ENCODE data around the gene TMEM271.

Gene TMEM271, protein sequence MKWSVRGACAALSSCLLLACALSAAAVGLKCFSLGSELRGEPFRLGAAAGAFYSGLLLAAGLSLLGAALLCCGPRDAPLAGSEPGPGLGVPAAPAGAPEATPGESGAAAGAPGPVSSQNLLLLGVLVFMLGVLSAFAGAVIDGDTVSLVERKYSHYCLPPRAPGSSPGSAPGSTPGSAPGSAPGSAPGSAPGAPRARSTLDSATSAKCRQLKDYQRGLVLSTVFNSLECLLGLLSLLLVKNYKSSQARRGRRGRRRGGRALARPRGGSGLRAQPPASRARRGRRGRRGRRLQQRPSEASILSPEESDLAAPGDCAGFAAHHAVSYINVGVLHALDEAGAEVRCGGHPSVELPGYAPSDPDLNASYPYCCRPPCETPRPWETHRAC

DNA sequence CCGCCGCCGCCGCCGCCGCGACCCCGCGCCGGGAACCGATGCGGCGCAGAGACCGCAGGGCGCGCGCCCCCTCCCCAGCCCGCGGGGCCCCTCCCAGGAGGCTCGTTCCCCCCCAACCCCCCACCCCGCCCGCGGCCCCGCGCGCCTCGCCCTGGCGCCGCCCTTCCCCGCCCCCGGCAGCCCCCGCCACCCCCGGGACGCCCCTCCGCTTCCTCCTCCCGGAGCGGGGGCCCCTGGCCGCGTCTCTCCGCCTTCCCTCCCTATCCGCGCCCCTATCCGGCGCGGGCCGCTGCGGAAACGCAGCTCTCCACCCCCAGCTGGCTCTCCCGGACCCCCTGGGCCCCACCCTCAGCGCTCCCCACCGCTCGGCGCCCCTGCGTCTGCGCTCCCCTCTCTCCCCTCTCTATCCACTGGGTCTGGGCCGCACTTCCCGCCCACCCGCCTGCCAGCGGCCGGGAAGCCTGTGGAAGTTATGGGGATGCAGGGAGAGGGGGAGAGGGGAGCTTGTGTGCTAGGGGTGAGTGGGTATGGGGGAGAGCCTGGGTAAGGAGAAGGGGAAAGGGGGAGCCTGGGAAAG, at the start of gene TMEM271:
Gene TMEM271 (minus strand): TSS at position 51 of the 577 bp plus-strand sequence. CDS start 233 bp downstream, outside the sequence.
- Histone ChIP-seq H3K4me1 (ENCODE audit: control insufficient read depth in 1 of 2, insufficient read depth in 2 of 2, low read length in 2 of 2) (no peaks in the 10 kb centered on the region), H3K36me3 (ENCODE audit: control insufficient read depth in 1 of 2, insufficient read depth in 2 of 2, low read length in 2 of 2) (no peaks in the 10 kb centered on the region), H3K27ac (ENCODE audit: low read depth, low read length) (no peak within 1 kb of the TSS), H3K9me3 (ENCODE audit: control insufficient read depth in 1 of 2, low read length in 2 of 2) (no peaks in the 10 kb centered on the region), H3K9ac (ENCODE audit: low read depth in 1 of 2, low read length in 2 of 2) (no peak within 1 kb of the TSS), H3K4me3 (ENCODE audit: low read depth in 1 of 2, low read length in 2 of 2) (no peak within 1 kb of the TSS), H3K27me3 (ENCODE audit: control insufficient read depth in 1 of 2, insufficient read depth in 2 of 2, low read length in 2 of 2) (peaks cover 37 to 55% of the 10 kb centered on the region in 2 donors)

DNA sequence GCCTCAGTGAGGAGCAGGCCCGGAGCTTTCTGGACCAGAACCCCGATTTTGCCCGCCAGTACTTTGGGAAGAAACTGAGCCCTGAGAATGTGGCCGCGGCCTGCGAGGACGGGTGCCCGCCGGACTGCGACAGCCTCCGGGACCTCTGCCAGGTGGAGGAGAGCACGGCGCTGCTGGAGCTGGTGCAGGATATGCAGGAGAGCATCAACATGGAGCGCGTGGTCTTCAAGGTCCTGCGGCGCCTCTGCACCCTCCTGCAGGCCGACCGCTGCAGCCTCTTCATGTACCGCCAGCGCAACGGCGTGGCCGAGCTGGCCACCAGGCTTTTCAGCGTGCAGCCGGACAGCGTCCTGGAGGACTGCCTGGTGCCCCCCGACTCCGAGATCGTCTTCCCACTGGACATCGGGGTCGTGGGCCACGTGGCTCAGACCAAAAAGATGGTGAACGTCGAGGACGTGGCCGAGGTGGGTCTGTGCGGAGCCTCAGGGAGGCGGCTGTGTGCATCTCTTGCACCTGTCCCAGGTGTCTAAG, 49.6 kb upstream of the TMEM271 start:
- no peaks in the 10 kb centered on the region for H3K27me3 ChIP-seq (ENCODE audit: control insufficient read depth in 1 of 2, insufficient read depth in 2 of 2, low read length in 2 of 2)
- no peak overlapping the region for H3K4me3 ChIP-seq (ENCODE audit: low read depth in 1 of 2, low read length in 2 of 2)
- H3K36me3 ChIP-seq (ENCODE audit: control insufficient read depth in 1 of 2, insufficient read depth in 2 of 2, low read length in 2 of 2), result no peaks in the 10 kb centered on the region

DNA sequence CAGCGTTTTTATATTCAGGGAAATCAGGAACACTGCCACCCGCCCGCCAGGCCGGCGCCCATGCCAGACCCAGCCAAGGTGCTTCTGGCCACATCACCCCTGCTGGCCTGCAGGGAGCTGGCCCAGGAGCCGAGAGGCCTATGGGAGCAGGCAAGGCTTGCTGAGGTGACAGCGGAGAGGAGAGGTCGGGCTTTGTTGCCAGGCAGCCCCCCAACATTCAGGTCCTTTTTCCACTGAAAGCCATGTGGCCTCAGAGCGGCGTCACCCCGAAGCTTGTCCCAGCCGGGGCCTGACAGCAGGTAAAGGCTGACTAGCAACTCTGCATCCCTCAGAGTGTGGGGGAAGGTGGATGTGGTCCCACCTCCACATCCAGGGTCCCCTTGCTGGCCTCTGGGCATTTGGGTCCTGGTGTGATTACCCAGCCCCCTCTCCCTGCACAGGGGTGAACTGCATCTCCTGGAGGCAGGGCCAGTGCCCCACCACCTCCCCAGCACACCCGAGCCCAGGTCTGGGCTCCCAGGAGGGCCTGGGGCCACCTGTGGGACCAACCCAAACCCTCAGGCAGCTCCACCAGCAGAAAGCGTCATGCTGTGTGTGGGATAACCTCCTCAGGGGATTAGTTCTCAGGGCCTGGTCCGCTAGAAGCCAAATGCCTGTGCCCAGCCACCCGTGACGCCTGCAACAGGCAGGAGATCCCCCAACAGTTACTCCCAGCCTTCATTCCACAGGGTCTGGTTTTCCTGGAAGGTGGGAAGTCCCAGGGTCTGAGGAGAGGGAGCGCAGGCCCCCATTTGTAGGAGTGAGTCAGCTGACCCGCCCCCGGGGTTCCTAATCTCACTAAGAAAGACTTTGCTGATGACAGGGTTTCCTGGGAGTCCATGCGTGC, 48.9 kb upstream of the TMEM271 start, which contains the start of gene PDE6B:
Gene PDE6B (plus strand): TSS at position 869 of the 886 bp plus-strand sequence. CDS start 54 bp downstream, outside the sequence.
- H3K27me3 ChIP-seq (ENCODE audit: control insufficient read depth in 1 of 2, insufficient read depth in 2 of 2, low read length in 2 of 2), result no peaks in the 10 kb centered on the region
- no peaks in the 10 kb centered on the region for H3K36me3 ChIP-seq (ENCODE audit: control insufficient read depth in 1 of 2, insufficient read depth in 2 of 2, low read length in 2 of 2)
- H3K9me3 ChIP-seq (ENCODE audit: control insufficient read depth in 1 of 2, low read length in 2 of 2), result no peaks in the 10 kb centered on the region
- H3K27ac ChIP-seq (ENCODE audit: low read depth, low read length), result no peak within 1 kb of the TSS
- H3K4me3 ChIP-seq (ENCODE audit: low read depth in 1 of 2, low read length in 2 of 2), result no peak within 1 kb of the TSS
- H3K4me1 ChIP-seq (ENCODE audit: control insufficient read depth in 1 of 2, insufficient read depth in 2 of 2, low read length in 2 of 2), result no peaks in the 10 kb centered on the region
- no peak within 1 kb of the TSS for H3K9ac ChIP-seq (ENCODE audit: low read depth in 1 of 2, low read length in 2 of 2)

More for the DNA sequence above, 49.6 kb upstream of the TMEM271 start:
- Histone ChIP-seq H3K4me1 (ENCODE audit: control insufficient read depth in 1 of 2, insufficient read depth in 2 of 2, low read length in 2 of 2) (no peaks in the 10 kb centered on the region), H3K9me3 (ENCODE audit: control insufficient read depth in 1 of 2, low read length in 2 of 2) (no peaks in the 10 kb centered on the region), H3K9ac (ENCODE audit: low read depth in 1 of 2, low read length in 2 of 2) (no peak overlapping the region), H3K27ac (ENCODE audit: low read depth, low read length) (no peak overlapping the region)

DNA sequence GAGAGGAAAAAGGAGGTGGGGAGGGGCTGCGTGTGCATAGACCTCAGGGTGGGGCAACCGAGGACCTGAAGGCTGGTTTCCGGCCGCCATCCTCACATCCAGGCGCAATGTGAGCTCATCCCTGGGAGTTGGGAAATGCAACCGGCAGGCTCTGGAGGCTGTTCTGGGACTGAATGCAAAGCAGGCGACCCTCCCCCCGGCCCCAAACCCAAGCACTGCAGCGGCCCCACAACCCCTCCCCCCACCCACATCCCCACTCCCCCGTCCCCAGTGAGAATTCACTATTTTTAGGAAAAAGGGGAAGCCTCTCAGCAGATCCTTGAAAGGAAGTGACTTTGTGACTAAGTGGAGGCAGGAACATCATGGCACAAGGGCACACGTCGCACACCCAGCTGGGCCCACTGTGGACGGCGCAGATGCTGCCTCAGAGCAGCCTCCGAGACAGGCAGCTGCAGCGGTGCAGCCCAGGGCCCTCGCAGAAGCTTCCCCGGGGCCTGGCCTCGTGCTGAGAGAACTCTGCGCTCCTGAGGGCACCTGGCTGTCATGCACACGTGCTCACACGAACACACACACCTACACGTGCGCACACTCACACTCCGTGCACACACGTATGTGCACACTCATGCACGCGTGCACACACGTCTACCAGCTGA, 47.9 kb upstream of the TMEM271 start:
- H3K4me3 ChIP-seq (ENCODE audit: low read depth in 1 of 2, low read length in 2 of 2), result no peak overlapping the region
- H3K9ac ChIP-seq (ENCODE audit: low read depth in 1 of 2, low read length in 2 of 2), result no peak overlapping the region
- H3K4me1 ChIP-seq (ENCODE audit: control insufficient read depth in 1 of 2, insufficient read depth in 2 of 2, low read length in 2 of 2), result no peaks in the 10 kb centered on the region
- H3K36me3 ChIP-seq (ENCODE audit: control insufficient read depth in 1 of 2, insufficient read depth in 2 of 2, low read length in 2 of 2), result no peaks in the 10 kb centered on the region
- H3K9me3 ChIP-seq (ENCODE audit: control insufficient read depth in 1 of 2, low read length in 2 of 2), result no peaks in the 10 kb centered on the region
- H3K27ac ChIP-seq (ENCODE audit: low read depth, low read length), result no peak overlapping the region
- H3K27me3 ChIP-seq (ENCODE audit: control insufficient read depth in 1 of 2, insufficient read depth in 2 of 2, low read length in 2 of 2), result no peaks in the 10 kb centered on the region

DNA sequence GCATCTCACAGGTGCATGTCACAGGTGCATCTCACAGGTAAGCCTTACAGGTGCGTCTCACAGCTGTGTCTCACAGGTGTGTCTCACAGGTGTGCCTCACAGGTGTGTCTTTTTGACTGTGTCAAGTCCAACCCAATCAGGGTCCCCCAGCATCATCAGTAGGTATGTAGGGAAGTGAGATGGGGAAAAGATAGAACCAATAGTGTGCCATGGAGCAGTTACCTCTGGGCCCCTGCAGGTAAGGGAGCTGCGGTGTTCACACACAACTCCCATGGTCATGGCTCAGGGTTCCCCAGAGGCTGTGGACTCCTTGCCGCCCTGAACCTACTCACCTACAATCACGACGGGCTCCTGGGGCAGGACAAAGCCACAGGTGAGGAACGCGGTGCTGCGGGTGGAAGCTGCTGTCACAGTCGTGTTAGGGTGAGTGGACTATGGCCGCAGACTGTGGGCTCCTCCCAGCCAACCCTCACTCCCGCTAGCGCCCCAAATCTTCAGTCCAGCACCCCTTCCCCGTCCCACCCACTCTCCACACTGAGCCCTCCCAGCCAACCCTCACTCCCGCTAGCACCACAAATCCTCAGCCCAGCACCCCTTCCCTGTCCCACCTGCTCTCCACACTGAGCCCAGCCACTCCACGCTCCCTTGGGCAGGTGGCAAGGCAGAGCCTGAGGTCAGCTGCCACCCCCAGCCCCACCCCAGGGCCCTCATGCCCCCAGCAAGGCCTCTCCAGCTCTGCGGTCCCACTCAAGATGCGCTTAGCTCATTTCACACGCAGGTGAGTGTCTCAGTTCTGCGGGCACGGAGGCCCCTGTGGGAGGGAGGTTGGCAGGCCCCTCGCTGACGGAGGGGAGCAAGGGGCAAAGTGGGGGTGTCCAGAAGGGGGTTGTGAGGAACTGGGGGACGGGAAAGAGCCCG, 47.2 kb upstream of the TMEM271 start:
- Histone ChIP-seq H3K27ac (ENCODE audit: low read depth, low read length) (no peak overlapping the region), H3K9me3 (ENCODE audit: control insufficient read depth in 1 of 2, low read length in 2 of 2) (no peaks in the 10 kb centered on the region), H3K4me3 (ENCODE audit: low read depth in 1 of 2, low read length in 2 of 2) (no peak overlapping the region), H3K4me1 (ENCODE audit: control insufficient read depth in 1 of 2, insufficient read depth in 2 of 2, low read length in 2 of 2) (no peaks in the 10 kb centered on the region), H3K36me3 (ENCODE audit: control insufficient read depth in 1 of 2, insufficient read depth in 2 of 2, low read length in 2 of 2) (no peaks in the 10 kb centered on the region), H3K27me3 (ENCODE audit: control insufficient read depth in 1 of 2, insufficient read depth in 2 of 2, low read length in 2 of 2) (no peaks in the 10 kb centered on the region), H3K9ac (ENCODE audit: low read depth in 1 of 2, low read length in 2 of 2) (no peak overlapping the region)

DNA sequence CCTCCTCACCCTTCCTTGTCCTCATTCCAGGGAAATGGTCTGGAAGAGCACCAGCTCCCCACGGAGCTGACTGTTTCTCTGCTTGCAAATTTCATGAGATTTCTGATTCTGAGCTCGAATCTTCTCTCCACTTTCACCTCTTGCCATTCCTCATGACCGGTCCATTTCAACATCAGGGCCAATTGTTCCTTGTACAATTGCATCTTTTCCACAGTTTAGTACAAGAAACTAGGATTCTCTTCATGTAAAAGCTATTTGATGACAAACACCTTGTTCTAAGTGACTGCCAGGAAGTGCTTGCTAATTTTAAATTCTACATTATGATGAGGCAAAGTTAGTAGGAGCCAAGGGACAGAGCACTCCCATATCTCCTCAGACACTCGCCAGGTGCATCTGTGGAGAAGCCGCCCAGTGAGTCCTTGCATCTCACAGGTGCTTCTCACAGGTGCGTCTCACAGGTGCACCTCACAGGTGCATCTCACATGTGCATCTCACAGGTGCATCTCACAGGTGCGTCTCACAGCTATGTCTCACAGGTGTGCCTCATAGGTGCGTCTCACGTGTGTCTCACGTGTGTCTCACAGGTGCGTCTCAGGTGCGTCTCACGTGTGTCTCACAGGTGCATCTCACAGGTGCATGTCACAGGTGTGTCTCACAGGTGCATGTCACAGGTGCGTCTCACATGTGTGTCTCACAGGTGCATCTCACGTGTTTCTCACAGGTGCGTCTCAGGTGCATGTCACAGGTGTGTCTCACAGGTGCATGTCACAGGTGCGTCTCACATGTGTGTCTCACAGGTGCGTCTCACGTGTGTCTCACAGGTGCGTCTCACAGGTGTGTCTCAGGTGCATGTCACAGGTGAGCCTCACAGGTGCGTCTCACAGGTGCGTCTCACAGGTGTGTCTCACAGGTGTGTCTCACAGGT, 46.2 kb upstream of the TMEM271 start:
- Histone ChIP-seq H3K9ac (ENCODE audit: low read depth in 1 of 2, low read length in 2 of 2) (no peak overlapping the region), H3K4me1 (ENCODE audit: control insufficient read depth in 1 of 2, insufficient read depth in 2 of 2, low read length in 2 of 2) (no peaks in the 10 kb centered on the region), H3K9me3 (ENCODE audit: control insufficient read depth in 1 of 2, low read length in 2 of 2) (no peaks in the 10 kb centered on the region), H3K27ac (ENCODE audit: low read depth, low read length) (no peak overlapping the region), H3K27me3 (ENCODE audit: control insufficient read depth in 1 of 2, insufficient read depth in 2 of 2, low read length in 2 of 2) (no peaks in the 10 kb centered on the region), H3K36me3 (ENCODE audit: control insufficient read depth in 1 of 2, insufficient read depth in 2 of 2, low read length in 2 of 2) (no peaks in the 10 kb centered on the region), H3K4me3 (ENCODE audit: low read depth in 1 of 2, low read length in 2 of 2) (no peak overlapping the region)

DNA sequence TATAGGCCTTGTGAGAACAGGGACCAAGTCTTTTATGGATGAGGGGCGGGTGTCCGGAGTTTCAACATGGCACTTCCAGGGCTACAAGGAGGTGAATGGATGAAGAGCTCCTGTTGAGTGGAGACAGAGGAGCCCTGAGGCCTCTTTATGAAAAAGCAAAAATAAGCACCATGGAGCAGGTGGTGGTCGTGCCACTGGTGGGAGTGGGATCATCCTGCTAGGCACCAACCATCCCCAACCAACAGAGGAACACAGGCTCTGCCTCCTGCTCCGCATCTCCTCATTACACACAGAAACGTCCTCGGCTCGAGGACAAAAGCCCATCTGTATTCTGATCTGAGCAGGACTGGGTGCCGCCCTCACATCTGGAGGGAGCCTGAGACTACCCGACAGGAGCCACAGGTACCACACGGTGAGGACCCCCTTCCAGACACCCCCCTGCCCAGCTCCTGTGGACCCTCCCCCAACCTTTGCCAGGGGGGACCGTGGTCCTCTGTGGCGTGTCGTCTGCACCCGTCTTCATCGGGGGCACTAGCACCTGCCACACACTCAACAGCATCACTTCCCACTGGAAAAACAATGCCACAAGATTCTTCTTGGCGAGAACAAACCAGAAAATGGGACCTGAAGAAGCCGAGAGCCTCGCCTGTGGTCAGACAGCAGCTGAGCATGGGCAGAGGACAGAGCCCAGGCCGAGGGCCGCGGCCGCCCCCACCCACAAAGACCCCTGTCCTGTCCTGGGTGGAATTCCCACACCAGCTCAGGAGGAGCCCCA, 45.4 kb upstream of the TMEM271 start:
- Histone ChIP-seq H3K36me3 (ENCODE audit: control insufficient read depth in 1 of 2, insufficient read depth in 2 of 2, low read length in 2 of 2) (no peaks in the 10 kb centered on the region), H3K9ac (ENCODE audit: low read depth in 1 of 2, low read length in 2 of 2) (no peak overlapping the region), H3K4me3 (ENCODE audit: low read depth in 1 of 2, low read length in 2 of 2) (no peak overlapping the region), H3K27ac (ENCODE audit: low read depth, low read length) (no peak overlapping the region), H3K9me3 (ENCODE audit: control insufficient read depth in 1 of 2, low read length in 2 of 2) (no peaks in the 10 kb centered on the region), H3K27me3 (ENCODE audit: control insufficient read depth in 1 of 2, insufficient read depth in 2 of 2, low read length in 2 of 2) (no peaks in the 10 kb centered on the region), H3K4me1 (ENCODE audit: control insufficient read depth in 1 of 2, insufficient read depth in 2 of 2, low read length in 2 of 2) (no peaks in the 10 kb centered on the region)

DNA sequence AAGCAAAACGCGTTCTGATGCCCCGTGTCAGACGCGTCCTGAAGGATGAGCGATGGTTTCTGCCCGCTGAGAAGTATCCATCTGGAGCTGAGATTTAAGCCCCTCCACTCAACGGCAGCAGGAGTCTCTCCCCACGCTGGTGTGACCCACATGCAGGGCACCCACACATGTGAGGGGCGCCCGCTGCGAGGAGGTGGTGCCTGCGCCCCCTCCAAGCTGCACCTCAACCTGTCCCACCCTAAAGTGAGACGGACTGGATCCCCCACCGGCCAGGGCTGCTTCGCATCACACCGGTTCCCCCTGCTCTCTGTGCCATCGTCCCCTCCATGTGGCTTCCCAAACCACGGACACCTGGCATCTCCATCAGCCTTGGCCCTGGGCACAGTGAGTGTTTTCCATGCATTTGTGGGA, 44.8 kb upstream of the TMEM271 start:
- H3K36me3 ChIP-seq (ENCODE audit: control insufficient read depth in 1 of 2, insufficient read depth in 2 of 2, low read length in 2 of 2), result no peaks in the 10 kb centered on the region
- H3K9me3 ChIP-seq (ENCODE audit: control insufficient read depth in 1 of 2, low read length in 2 of 2), result no peaks in the 10 kb centered on the region
- no peaks in the 10 kb centered on the region for H3K4me1 ChIP-seq (ENCODE audit: control insufficient read depth in 1 of 2, insufficient read depth in 2 of 2, low read length in 2 of 2)
- H3K27ac ChIP-seq (ENCODE audit: low read depth, low read length), result no peak overlapping the region
- no peaks in the 10 kb centered on the region for H3K27me3 ChIP-seq (ENCODE audit: control insufficient read depth in 1 of 2, insufficient read depth in 2 of 2, low read length in 2 of 2)
- no peak overlapping the region for H3K9ac ChIP-seq (ENCODE audit: low read depth in 1 of 2, low read length in 2 of 2)
- H3K4me3 ChIP-seq (ENCODE audit: low read depth in 1 of 2, low read length in 2 of 2), result no peak overlapping the region
